Measurements from ENCODE around the gene PARP14.
"Not testable (repeated sequence)": the region's sequence is repeated elsewhere in the genome, so short reads cannot be mapped to it uniquely, and the experiment has no call there.

DNA sequence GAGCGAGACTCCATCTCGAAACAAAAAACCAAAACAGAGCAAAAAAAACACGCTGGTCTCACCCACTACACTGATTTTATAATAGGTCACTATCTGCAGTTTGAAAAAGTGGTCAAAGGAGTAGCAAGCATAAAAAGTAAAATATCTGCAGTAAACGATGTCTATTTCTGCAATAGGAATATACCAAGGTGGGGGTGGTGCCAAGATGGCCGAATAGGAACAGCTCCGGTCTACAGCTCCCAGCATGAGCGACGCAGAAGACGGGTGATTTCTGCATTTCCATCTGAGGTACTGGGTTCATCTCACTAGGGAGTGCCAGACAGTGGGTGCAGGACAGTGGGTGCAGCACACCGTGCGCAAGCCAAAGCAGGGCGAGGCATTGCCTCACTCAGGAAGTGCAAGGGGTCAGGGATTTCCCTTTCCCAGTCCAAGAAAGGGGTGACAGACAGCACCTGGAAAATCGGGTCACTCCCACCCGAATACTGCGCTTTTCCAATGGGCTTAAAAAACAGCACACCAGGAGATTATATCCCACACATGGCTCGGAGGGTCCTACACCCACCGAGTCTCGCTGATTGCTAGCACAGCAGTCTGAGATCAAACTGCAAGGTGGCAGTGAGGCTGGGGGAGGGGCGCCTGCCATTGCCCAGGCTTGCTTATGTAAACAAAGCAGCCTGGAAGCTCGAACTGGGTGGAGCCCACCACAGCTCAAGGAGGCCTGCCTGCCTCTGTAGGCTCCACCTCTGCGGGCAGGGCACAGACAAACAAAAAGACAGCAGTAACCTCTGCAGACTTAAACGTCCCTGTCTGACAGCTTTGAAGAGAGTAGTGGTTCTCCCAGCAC lies 52.3 kb downstream of the PARP14 start:
- TF ChIP-seq TAF1 (IDR thresholded peaks at IDR 0.05; ENCODE audit: low read depth, low read length); SPI1 (IDR thresholded peaks at IDR 0.05; ENCODE audit: low read depth, low read length); POLR2AphosphoS5 (IDR thresholded peaks at IDR 0.05; ENCODE audit: low read depth, low read length); POLR2A (IDR thresholded peaks at IDR 0.05; ENCODE audit: low read depth, low read length); PAX5 (IDR thresholded peaks at IDR 0.05; ENCODE audit: insufficient read depth, low read length, severe bottlenecking); POU2F2 (IDR thresholded peaks at IDR 0.05; ENCODE audit: low read depth, low read length): not testable (repeated sequence)

All from GM12891 (cell line).